Neuronal stem cell (in vitro differentiated cells): ENCODE results near the gene KLRK1. TPM values are rescaled to one million over a fixed set of nuclear protein-coding genes. Genes with fewer than 3 reads are reported as not detected.
"Not testable (repeated sequence)": the region's sequence is repeated elsewhere in the genome, so short reads cannot be mapped to it uniquely, and the experiment has no call there.

Experiments used
- DNase-seq: peaks from one replicate; pipeline ENCODE4 v3.0.0-alpha.2; 2013; ENCODE audit warnings: low spot score
- H2AFZ ChIP-seq: one replicate; pipeline ENCODE4 v1.6.1; 2013; ENCODE audit warnings: mild to moderate bottlenecking, low read length, inconsistent platforms
- H2AK5ac ChIP-seq: 2 replicates; pipeline ENCODE4 v1.6.1; 2013; ENCODE audit warnings: low read depth, mild to moderate bottlenecking, inconsistent platforms, low read length, moderate library complexity, mixed read lengths
- H2BK120ac ChIP-seq: 2 replicates; pipeline ENCODE4 v1.6.1; 2013; ENCODE audit warnings: low read depth, mild to moderate bottlenecking, inconsistent platforms, low read length, moderate library complexity, mixed read lengths
- H2BK12ac ChIP-seq: one replicate; pipeline ENCODE4 v1.6.1; 2013; ENCODE audit warnings: low read length, inconsistent platforms
- H2BK15ac ChIP-seq: 2 replicates; pipeline ENCODE4 v1.6.1; 2013; ENCODE audit warnings: mild to moderate bottlenecking, low read length, inconsistent platforms, mixed read lengths
- H2BK5ac ChIP-seq: one replicate; pipeline ENCODE4 v1.6.1; 2013; ENCODE audit warnings: inconsistent platforms, mild to moderate bottlenecking, low read length, moderate library complexity
- H3K14ac ChIP-seq: one replicate; pipeline ENCODE4 v1.6.1; 2013; ENCODE audit warnings: low read length, inconsistent platforms
- H3K18ac ChIP-seq: 2 replicates; pipeline ENCODE4 v1.6.1; 2013; ENCODE audit warnings: low read length, inconsistent platforms
- H3K23ac ChIP-seq: 2 replicates; pipeline ENCODE4 v1.6.1; 2013; ENCODE audit warnings: low read depth, mild to moderate bottlenecking, mixed read lengths, low read length, inconsistent platforms; ENCODE audit not compliant: poor library complexity
- H3K27ac ChIP-seq: replicated peaks from 3 replicates; pipeline ENCODE4 v1.5.1; 2013; ENCODE audit warnings: low read length, inconsistent platforms
- H3K27me3 ChIP-seq, 3 experiments: 2 replicates each; pipeline ENCODE4 v1.6.1; 2013; ENCODE audit warnings: low read length in 3 of 3, mild to moderate bottlenecking in 2 of 3, inconsistent platforms in 1 of 3, low read depth in 1 of 3, mixed read lengths in 1 of 3, moderate library complexity in 1 of 3; ENCODE audit not compliant: control insufficient read depth in 3 of 3, insufficient read depth in 3 of 3
- H3K36me3 ChIP-seq, 2 donors: replicated peaks in 1 of 2; 2 replicates each; pipeline ENCODE4 v1.6.1; 2013; ENCODE audit warnings: low read length in 2 of 2; ENCODE audit not compliant: control insufficient read depth in 2 of 2, insufficient read depth in 2 of 2
- H3K4ac ChIP-seq: 2 replicates; pipeline ENCODE4 v1.6.1; 2013; ENCODE audit warnings: inconsistent platforms, mild to moderate bottlenecking, low read length, moderate library complexity
- H3K4me1 ChIP-seq, 2 donors: 1 replicate in 1 of 2; 2 replicates in 1 of 2; pipeline ENCODE4 v1.6.1; 2013; ENCODE audit warnings: low read length in 2 of 2, low read depth in 1 of 2; ENCODE audit not compliant: control insufficient read depth in 2 of 2, insufficient read depth in 1 of 2
- H3K4me2 ChIP-seq: one replicate; pipeline ENCODE4 v1.6.1; 2013; ENCODE audit warnings: mild to moderate bottlenecking, low read length, inconsistent platforms; ENCODE audit not compliant: insufficient read depth, poor library complexity, severe bottlenecking
- H3K4me3 ChIP-seq, 2 donors: 2 replicates each; pipeline ENCODE4 v1.5.1; 2013; ENCODE audit warnings: low read length in 2 of 2, mild to moderate bottlenecking in 2 of 2, inconsistent platforms in 1 of 2, moderate library complexity in 1 of 2
- H3K79me1 ChIP-seq: one replicate; pipeline ENCODE4 v1.6.1; 2013; ENCODE audit warnings: low read depth, mild to moderate bottlenecking, inconsistent platforms, low read length, moderate library complexity
- H3K9ac ChIP-seq: one replicate; pipeline ENCODE4 v1.6.1; 2013; ENCODE audit warnings: mild to moderate bottlenecking, low read depth, low read length, inconsistent platforms; ENCODE audit not compliant: poor library complexity
- H3K9me3 ChIP-seq, 2 donors: replicated peaks in 1 of 2; 2 replicates each; pipeline versions ENCODE3 to v1.6.1; 2013; ENCODE audit warnings: low read length in 2 of 2, mild to moderate bottlenecking in 2 of 2, inconsistent platforms in 1 of 2, low read depth in 1 of 2, mixed read lengths in 1 of 2, moderate library complexity in 1 of 2; ENCODE audit not compliant: control insufficient read depth in 2 of 2, insufficient read depth in 1 of 2
- H4K8ac ChIP-seq: one replicate; pipeline ENCODE4 v1.6.1; 2013; ENCODE audit warnings: low read depth, mild to moderate bottlenecking, inconsistent platforms, low read length, moderate library complexity
- H4K91ac ChIP-seq: one replicate; pipeline ENCODE4 v1.6.1; 2013; ENCODE audit warnings: low read length, low read depth, mild to moderate bottlenecking, inconsistent platforms; ENCODE audit not compliant: poor library complexity
- WGBS, 2 donors: extraction: QIAGEN DNeasy Blood & Tissue Kit; methylation state at CpG; one replicate each; pipeline ENCODE4 v1.1.7; 2013; ENCODE audit warnings: missing lambda C conversion rate in 2 of 2, mixed read lengths in 1 of 2; ENCODE audit not compliant: insufficient read length in 2 of 2, insufficient replicate concordance in 1 of 2; ENCODE audit errors: extremely low coverage in 2 of 2; 5-methylcytosine and 5-hydroxymethylcytosine counted together
- polyA plus RNA-seq, 2 experiments: library from polyadenylated mRNA; stranded (reverse); fragments of 200-250 nt; gene quantifications; one replicate each; pipeline ENCODE4 v1.2.3, GENCODE V29; 2013

KLRK1 gene
- not detected for polyA plus RNA-seq (2013, experiment 1 of 2)
- polyA plus RNA-seq (2013, experiment 2 of 2): not detected

DNA sequence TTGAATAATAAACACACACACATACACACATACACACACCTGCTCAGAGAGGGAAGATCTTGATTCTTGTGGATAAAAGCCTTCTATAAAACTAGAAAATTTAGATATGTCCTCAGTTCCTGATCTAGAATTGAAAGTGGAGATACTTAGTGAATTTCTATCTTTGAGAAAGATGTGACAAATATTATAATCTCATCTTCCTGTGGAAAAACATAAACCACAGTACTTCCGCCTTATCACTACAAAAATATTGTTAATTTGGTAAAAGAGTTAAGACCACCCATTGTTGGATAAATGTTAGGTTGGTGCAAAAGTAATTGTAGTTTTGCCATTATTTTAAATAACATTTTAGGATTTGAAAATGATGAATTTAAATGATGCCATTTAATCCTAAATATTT lies at the start of gene KLRK1:
KLRK1 (minus strand) TSS at position 138 of the 400 bp plus-strand sequence. CDS start 1,231 bp downstream, outside the sequence.
- H3K27me3 ChIP-seq: no peaks in the 10 kb centered on the region
- no peak for DNase-seq
- no peak within 1 kb of the TSS for H3K23ac ChIP-seq
- no peak within 1 kb of the TSS for H2AK5ac ChIP-seq
- no peaks in the 10 kb centered on the region for H3K36me3 ChIP-seq
- no peak within 1 kb of the TSS for H3K9ac ChIP-seq
- H2BK15ac ChIP-seq: no peak within 1 kb of the TSS
- no peak within 1 kb of the TSS for H2AFZ ChIP-seq
- H3K4ac ChIP-seq: no peak within 1 kb of the TSS
- no peak within 1 kb of the TSS for H2BK120ac ChIP-seq
- H4K91ac ChIP-seq: no peak within 1 kb of the TSS
- H3K9me3 ChIP-seq: no peaks in the 10 kb centered on the region
- H3K18ac ChIP-seq: no peak within 1 kb of the TSS
- no peak within 1 kb of the TSS for H2BK5ac ChIP-seq
- no peak within 1 kb of the TSS for H3K4me2 ChIP-seq
- no peaks in the 10 kb centered on the region for H3K79me1 ChIP-seq
- H3K14ac ChIP-seq: no peak within 1 kb of the TSS
- H4K8ac ChIP-seq: no peak within 1 kb of the TSS
- H3K4me1 ChIP-seq: no peaks in the 10 kb centered on the region
- no peak within 1 kb of the TSS for H3K4me3 ChIP-seq
- no peak within 1 kb of the TSS for H2BK12ac ChIP-seq
- H3K27ac ChIP-seq: no peak within 1 kb of the TSS
- no CpG with 5 or more reads among the region's 1 CpG for WGBS, 2 donors

DNA sequence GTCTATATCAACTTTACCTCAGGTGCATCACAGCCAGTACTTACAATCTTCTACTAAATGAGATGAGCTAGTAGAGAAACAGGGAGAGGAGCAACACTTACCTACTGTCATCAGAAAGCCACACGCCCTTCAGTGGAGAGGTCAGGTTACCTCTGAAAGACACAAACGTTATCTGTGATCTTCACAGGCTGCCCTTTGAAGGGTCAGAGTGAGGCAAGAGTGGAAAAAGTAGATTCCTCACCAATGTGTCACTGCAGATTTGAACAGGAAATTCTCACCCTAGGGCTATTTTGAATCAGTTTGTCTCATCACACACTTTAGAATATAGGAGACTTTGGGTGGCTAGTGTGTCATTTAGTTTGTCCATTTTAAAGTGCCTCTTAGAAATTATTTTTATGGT lies 47.8 kb upstream of the KLRK1 start:
- not testable (repeated sequence) for H2BK15ac ChIP-seq, H3K4me2 ChIP-seq, H3K4me3 ChIP-seq, H3K27me3 ChIP-seq, H3K9me3 ChIP-seq, H2BK5ac ChIP-seq, H2AFZ ChIP-seq, H3K14ac ChIP-seq, H3K4me1 ChIP-seq, H3K18ac ChIP-seq, DNase-seq, H3K79me1 ChIP-seq, H3K36me3 ChIP-seq, H2AK5ac ChIP-seq, H3K23ac ChIP-seq, H3K4ac ChIP-seq, H3K27ac ChIP-seq, H3K9ac ChIP-seq, H2BK120ac ChIP-seq, H4K91ac ChIP-seq, H4K8ac ChIP-seq, H2BK12ac ChIP-seq
- no CpG with 5 or more reads among the region's 2 CpGs for WGBS, 2 donors

DNA sequence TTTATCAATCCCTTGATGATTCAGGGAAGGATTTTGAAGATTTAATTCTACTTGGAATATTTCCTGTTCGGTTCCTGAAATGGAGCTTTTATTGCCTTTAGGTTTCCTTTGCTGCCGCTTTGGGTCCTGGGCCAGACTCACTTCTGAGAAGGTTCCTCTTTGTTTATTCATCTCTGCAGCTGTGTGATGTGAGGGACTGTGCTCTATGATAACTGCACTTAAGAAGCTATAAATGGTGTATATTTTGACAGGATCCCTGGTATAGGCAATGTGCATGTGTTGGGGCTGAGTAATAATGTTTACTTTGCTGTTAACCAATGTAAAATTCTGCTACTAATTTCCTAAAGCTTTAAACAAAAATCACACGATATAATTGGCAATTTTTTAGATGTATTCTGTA lies 46.0 kb upstream of the KLRK1 start, which contains the start of gene KLRC2:
KLRC2 (minus strand) TSS at position 195 of the 400 bp plus-strand sequence; CDS start at position 171, 24 bp downstream.
- H3K27ac ChIP-seq, H3K23ac ChIP-seq, H3K9me3 ChIP-seq, H3K79me1 ChIP-seq, H2BK12ac ChIP-seq, DNase-seq, H2AK5ac ChIP-seq, H3K14ac ChIP-seq, H3K9ac ChIP-seq, H3K4ac ChIP-seq, H3K4me2 ChIP-seq, H2AFZ ChIP-seq, H3K4me1 ChIP-seq, H4K8ac ChIP-seq, H4K91ac ChIP-seq, H3K36me3 ChIP-seq, H2BK120ac ChIP-seq, H3K27me3 ChIP-seq, H2BK5ac ChIP-seq, H2BK15ac ChIP-seq, H3K18ac ChIP-seq, H3K4me3 ChIP-seq: not testable (repeated sequence)
- WGBS, 2 donors: no CpG with 5 or more reads among the region's 3 CpGs

DNA sequence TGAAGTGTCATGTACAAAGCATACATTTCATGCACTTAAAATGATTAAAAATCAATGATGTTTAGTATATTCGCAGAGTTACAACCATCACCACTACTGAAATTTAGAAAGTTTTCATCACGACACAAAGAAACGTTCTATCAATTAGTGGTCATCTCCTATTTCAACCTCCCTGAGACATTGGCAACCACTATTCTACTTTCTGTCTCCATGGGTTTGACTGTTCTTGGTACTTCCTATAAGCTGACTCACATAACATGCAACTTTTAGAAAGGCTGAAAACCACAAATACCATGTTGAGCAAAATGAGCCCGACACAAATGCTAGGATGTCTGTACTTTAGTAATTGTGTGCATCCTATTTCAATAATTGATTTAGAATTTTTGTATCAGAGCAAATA lies 40.8 kb upstream of the KLRK1 start:
- not testable (repeated sequence) for H3K27me3 ChIP-seq, H2BK5ac ChIP-seq, H4K8ac ChIP-seq, H3K9me3 ChIP-seq, H3K18ac ChIP-seq, H3K27ac ChIP-seq, H3K23ac ChIP-seq, H3K4me1 ChIP-seq, H2AK5ac ChIP-seq, H2AFZ ChIP-seq, DNase-seq, H3K36me3 ChIP-seq, H3K79me1 ChIP-seq, H2BK120ac ChIP-seq, H3K4me3 ChIP-seq, H2BK12ac ChIP-seq, H2BK15ac ChIP-seq, H3K14ac ChIP-seq, H3K9ac ChIP-seq, H3K4me2 ChIP-seq, H3K4ac ChIP-seq, H4K91ac ChIP-seq
- WGBS, 2 donors: no CpG with 5 or more reads among the region's 4 CpGs
